ENCODE results near the gene TOR1B.

DNA sequence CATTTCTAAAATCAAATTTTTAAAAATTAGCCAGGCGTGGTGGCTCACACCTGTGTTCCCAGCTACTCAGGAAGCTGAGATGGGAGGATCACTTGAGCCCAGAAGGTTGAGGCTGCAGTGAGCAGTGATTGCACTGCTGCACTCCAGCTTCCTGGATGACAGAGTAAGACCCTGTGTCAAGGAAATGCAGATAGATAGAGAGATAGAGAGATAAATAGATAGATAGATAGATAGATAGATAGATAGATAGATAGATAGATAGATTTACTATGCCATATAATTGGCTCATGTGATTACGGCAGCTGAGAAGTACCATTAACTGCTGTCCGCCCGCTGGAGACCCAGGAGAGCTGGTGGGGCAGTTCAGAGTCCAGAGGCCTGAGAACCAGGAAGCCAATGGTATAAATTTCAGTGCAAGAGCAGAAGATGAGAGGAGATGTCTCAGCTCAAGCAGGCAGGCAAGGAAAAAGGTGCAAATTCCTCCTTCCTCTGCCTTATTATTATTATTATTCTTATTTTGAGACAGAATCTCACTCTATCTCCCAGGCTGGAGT, 37.1 kb upstream of the TOR1B start:
- TF ChIP-seq POLR2A (IDR thresholded peaks at IDR 0.05), result no peak
- TF ChIP-seq, protein P1, sequence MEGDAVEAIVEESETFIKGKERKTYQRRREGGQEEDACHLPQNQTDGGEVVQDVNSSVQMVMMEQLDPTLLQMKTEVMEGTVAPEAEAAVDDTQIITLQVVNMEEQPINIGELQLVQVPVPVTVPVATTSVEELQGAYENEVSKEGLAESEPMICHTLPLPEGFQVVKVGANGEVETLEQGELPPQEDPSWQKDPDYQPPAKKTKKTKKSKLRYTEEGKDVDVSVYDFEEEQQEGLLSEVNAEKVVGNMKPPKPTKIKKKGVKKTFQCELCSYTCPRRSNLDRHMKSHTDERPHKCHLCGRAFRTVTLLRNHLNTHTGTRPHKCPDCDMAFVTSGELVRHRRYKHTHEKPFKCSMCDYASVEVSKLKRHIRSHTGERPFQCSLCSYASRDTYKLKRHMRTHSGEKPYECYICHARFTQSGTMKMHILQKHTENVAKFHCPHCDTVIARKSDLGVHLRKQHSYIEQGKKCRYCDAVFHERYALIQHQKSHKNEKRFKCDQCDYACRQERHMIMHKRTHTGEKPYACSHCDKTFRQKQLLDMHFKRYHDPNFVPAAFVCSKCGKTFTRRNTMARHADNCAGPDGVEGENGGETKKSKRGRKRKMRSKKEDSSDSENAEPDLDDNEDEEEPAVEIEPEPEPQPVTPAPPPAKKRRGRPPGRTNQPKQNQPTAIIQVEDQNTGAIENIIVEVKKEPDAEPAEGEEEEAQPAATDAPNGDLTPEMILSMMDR (IDR thresholded peaks at IDR 0.05), result no peak

Data from vagina (tissue), 2 donors.